IMR-90 (cell line): ENCODE data around the gene NNAT. TPM values are rescaled to one million over a fixed set of nuclear protein-coding genes. Genes with fewer than 3 reads are reported as not detected.

Experiments used
- ATAC-seq: fragments of 200-7000 bp; cut with Tn5 transposase; 2 replicates; pipeline ENCODE4 v1.9.1; 2020; ENCODE audit warnings: low read depth, mild to moderate bottlenecking, moderate library complexity
- BruUV-seq: library from RNA; stranded (reverse); fragments of 400-500 nt; replicated peaks from 2 replicates; lab custom pipeline; 2021; lab: Mats Ljungman, UMichigan
- CTCF ChIA-PET: fragments of 300-600 bp; formaldehyde crosslinking; extraction: SDS; loops from one replicate; lab custom pipeline; 2021; ENCODE audit warnings: antibody characterized with exemption; lab: Yijun Ruan, JAX
- POLR2A ChIA-PET: fragments of 300-600 bp; sonication (Branson Sonifier 250); formaldehyde crosslinking; loops from one replicate; lab custom pipeline; 2022; ENCODE audit warnings: antibody characterized with exemption; ENCODE audit not compliant: unreplicated experiment; lab: Charles Lee
- DNase-seq: peaks from one replicate; pipeline ENCODE4 v3.0.0; 2013
- H2AFZ ChIP-seq: replicated peaks from 2 replicates; pipeline ENCODE3; 2013; ENCODE audit warnings: low read length, mild to moderate bottlenecking; ENCODE audit not compliant: poor library complexity
- H2AK5ac ChIP-seq: 2 replicates; pipeline ENCODE4 v1.6.1; 2013; ENCODE audit warnings: low read depth, low read length, inconsistent platforms
- H2AK9ac ChIP-seq: replicated peaks from 2 replicates; pipeline ENCODE3; 2013; ENCODE audit warnings: mild to moderate bottlenecking, low read depth, low read length, moderate library complexity; ENCODE audit not compliant: poor library complexity
- H2BK120ac ChIP-seq: 2 replicates; pipeline ENCODE4 v1.6.1; 2013; ENCODE audit warnings: low read depth, low read length, inconsistent platforms
- H2BK15ac ChIP-seq: 3 replicates; pipeline ENCODE4 v1.6.1; 2013; ENCODE audit warnings: low read depth, low read length, inconsistent platforms
- H2BK20ac ChIP-seq: 2 replicates; pipeline ENCODE4 v1.6.1; 2013; ENCODE audit warnings: low read depth, mild to moderate bottlenecking, inconsistent platforms, low read length, moderate library complexity
- H2BK5ac ChIP-seq: 2 replicates; pipeline ENCODE4 v1.6.1; 2013; ENCODE audit warnings: mild to moderate bottlenecking, low read depth, low read length, inconsistent platforms; ENCODE audit not compliant: poor library complexity, severe bottlenecking
- H3K14ac ChIP-seq: replicated peaks from 2 replicates; pipeline ENCODE4 v1.6.1; 2013; ENCODE audit warnings: low read depth, low read length, inconsistent platforms
- H3K18ac ChIP-seq: 2 replicates; pipeline ENCODE4 v1.6.1; 2013; ENCODE audit warnings: low read depth, low read length, control low read depth
- H3K23ac ChIP-seq: 2 replicates; pipeline ENCODE4 v1.6.1; 2013; ENCODE audit warnings: low read depth, low read length, inconsistent platforms
- H3K27ac ChIP-seq: 2 replicates; pipeline ENCODE4 v1.5.1; 2013; ENCODE audit warnings: mild to moderate bottlenecking, control low read depth, low read length; ENCODE audit not compliant: insufficient read depth
- H3K27me3 ChIP-seq: 2 replicates; pipeline ENCODE4 v1.6.1; 2013; ENCODE audit warnings: low read length; ENCODE audit not compliant: control insufficient read depth, insufficient read depth
- H3K36me3 ChIP-seq: 2 replicates; pipeline ENCODE4 v1.6.1; 2013; ENCODE audit warnings: low read length, mixed read lengths; ENCODE audit not compliant: control insufficient read depth, insufficient read depth
- H3K4ac ChIP-seq: 2 replicates; pipeline ENCODE4 v1.6.1; 2013; ENCODE audit warnings: low read depth, low read length, inconsistent platforms
- H3K4me1 ChIP-seq: 2 replicates; pipeline ENCODE4 v1.6.1; 2013; ENCODE audit warnings: low read length, mixed read lengths; ENCODE audit not compliant: control insufficient read depth, insufficient read depth
- H3K4me2 ChIP-seq: 2 replicates; pipeline ENCODE4 v1.6.1; 2013; ENCODE audit warnings: low read depth, mild to moderate bottlenecking, control low read depth, low read length, moderate library complexity
- H3K4me3 ChIP-seq: 2 replicates; pipeline ENCODE4 v1.5.1; 2013; ENCODE audit warnings: low read depth, mild to moderate bottlenecking, control low read depth, low read length, moderate library complexity; ENCODE audit not compliant: insufficient read depth
- H3K56ac ChIP-seq: 2 replicates; pipeline ENCODE4 v1.6.1; 2013; ENCODE audit warnings: low read length, inconsistent platforms; ENCODE audit not compliant: insufficient read depth; ENCODE audit errors: extremely low read depth
- H3K79me1 ChIP-seq, 2 experiments: 2 replicates each; pipeline ENCODE4 v1.6.1; 2013; ENCODE audit warnings: low read length in 2 of 2, inconsistent platforms in 1 of 2, low read depth in 1 of 2
- H3K9ac ChIP-seq: 2 replicates; pipeline ENCODE4 v1.6.1; 2013; ENCODE audit warnings: low read depth, low read length, control low read depth
- H3K9me1 ChIP-seq: 2 replicates; pipeline ENCODE4 v1.6.1; 2013; ENCODE audit warnings: low read length, inconsistent platforms; ENCODE audit not compliant: insufficient read depth
- H3K9me3 ChIP-seq: 2 replicates; pipeline ENCODE4 v1.6.1; 2013; ENCODE audit warnings: low read length; ENCODE audit not compliant: control insufficient read depth, insufficient read depth
- H4K20me1 ChIP-seq: 2 replicates; pipeline ENCODE4 v1.6.1; 2013; ENCODE audit warnings: low read length, inconsistent platforms; ENCODE audit not compliant: insufficient read depth
- H4K5ac ChIP-seq: 2 replicates; pipeline ENCODE4 v1.6.1; 2013; ENCODE audit warnings: mild to moderate bottlenecking, low read depth, low read length, control low read depth
- H4K8ac ChIP-seq, 2 experiments: 2 replicates each; pipeline ENCODE4 v1.6.1; 2013; ENCODE audit warnings: low read depth in 2 of 2, low read length in 2 of 2, control low read depth in 1 of 2, inconsistent platforms in 1 of 2
- H4K91ac ChIP-seq: 2 replicates; pipeline ENCODE4 v1.6.1; 2013; ENCODE audit warnings: low read depth, low read length, inconsistent platforms; ENCODE audit not compliant: insufficient read depth
- ELK1 ChIP-seq: fragments of 150-350 bp; IDR thresholded peaks from 2 replicates; pipeline ENCODE4 v1.6.1; 2016; ENCODE audit warnings: low read depth, mild to moderate bottlenecking, low read length, moderate library complexity, borderline replicate concordance
- FOS ChIP-seq: fragments of 150-350 bp; IDR thresholded peaks from 2 replicates; pipeline ENCODE4 v1.6.1; 2016; ENCODE audit warnings: low read depth, low read length
- NFE2L2 ChIP-seq: fragments of 150-350 bp; IDR thresholded peaks from 2 replicates; pipeline ENCODE4 v1.6.1; 2016; ENCODE audit warnings: low read depth, mild to moderate bottlenecking, low read length
- RAD21 ChIP-seq: IDR thresholded peaks from 2 replicates; pipeline ENCODE4 v1.6.1; 2012; ENCODE audit warnings: low read length, improper control_type of control experiment
- USF2 ChIP-seq: fragments of 150-350 bp; IDR thresholded peaks from 2 replicates; pipeline ENCODE4 v1.6.1; 2017; ENCODE audit warnings: mild to moderate bottlenecking, antibody characterized with exemption, low read length, low read depth
- WGBS, 2 experiments: methylation state at CpG; one replicate each; pipeline versions ENCODE4 v1.1.5 to v1.1.7; 2013; ENCODE audit warnings: missing lambda C conversion rate in 2 of 2; ENCODE audit not compliant: insufficient read length in 1 of 2; ENCODE audit errors: extremely low coverage in 2 of 2; 5-methylcytosine and 5-hydroxymethylcytosine counted together
- dilution Hi-C: fragments of 300-500 bp; cut with HindIII; formaldehyde crosslinking; loops from one replicate; pipeline ENCODE4 v1.14.3; 2018; ENCODE audit warnings: low sequenced_read_pairs; ENCODE audit not compliant: unreplicated experiment
- in situ Hi-C: fragments of 300-500 bp; cut with MboI; formaldehyde crosslinking; loops from 3 replicates; pipeline ENCODE4 v1.14.3; 2019; ENCODE audit warnings: low sequenced_read_pairs, inconsistent platforms, mixed read lengths
- intact Hi-C: fragments of 100-400 bp; cut with micrococcal nuclease; formaldehyde crosslinking; loops from 2 replicates; pipeline ENCODE4 v1.10.0; 2022
- polyA plus RNA-seq, 3 experiments: library from polyadenylated mRNA; depleted of rRNA; stranded (reverse); fragments of >200 nt; gene quantifications; 2 replicates each; pipeline ENCODE4 v1.2.3, GENCODE V29; 2012; ENCODE audit warnings: low replicate concordance in 1 of 3
- total RNA-seq: library from RNA; depleted of rRNA; stranded (reverse); fragments of >200 nt; gene quantifications from 2 replicates; pipeline ENCODE4 v1.2.3, GENCODE V29; 2012

Gene NNAT
- total and polyA plus RNA-seq, 2 of the 4 experiments (the other 2 are of a cell fraction): 2.0 to 6.5 TPM

- Histone ChIP-seq H3K9me3 (no peaks in the 10 kb centered on the region), H4K91ac (no peak overlapping the region), H3K27ac (no peak overlapping the region), H2BK5ac (no peak overlapping the region), H3K27me3 (no peaks in the 10 kb centered on the region; the same call in 1 of the 2 replicates), H3K4ac (no peak overlapping the region), H2AFZ (no peak overlapping the region), H2BK20ac (no peak overlapping the region), H2BK120ac (no peak overlapping the region), H3K36me3 (no peaks in the 10 kb centered on the region; the same call in none of the 2 replicates), H3K79me1 (no peaks in the 10 kb centered on the region; a peak in 1 of 4 replicates), H4K20me1 (0 out of 2 replicates have a peak, but pooled peaks cover 4% of the 10 kb centered on the region), H3K4me3 (no peak overlapping the region), H4K5ac (no peak overlapping the region), H3K4me1 (peaks cover 2% of the 10 kb centered on the region; the same call in 1 of the 2 replicates), H4K8ac (no peak overlapping the region), H2BK15ac (no peak overlapping the region), H2AK5ac (no peak overlapping the region), H3K4me2 (no peak overlapping the region), H3K9me1 (peaks cover 4% of the 10 kb centered on the region; the same call in 1 of the 2 replicates), H3K56ac (no peak overlapping the region), H3K9ac (no peak overlapping the region), H3K23ac (no peak overlapping the region), H2AK9ac (no peak overlapping the region), H3K14ac (no peak overlapping the region), H3K18ac (no peak overlapping the region)
- WGBS, 2 experiments: 79% methylated on average over 3 of the region's 5 CpGs; no CpG with 5 or more reads in 1 of the 2 experiments
- ATAC-seq: no peak
- no TSS peak for BruUV-seq
- intact Hi-C loops: no loop called here
- TF ChIP-seq USF2 (no peak), NFE2L2 (no peak), RAD21 (no peak), FOS (no peak), ELK1 (no peak)
- ChIA-PET POLR2A (no interaction called here), CTCF (interaction anchor here (0.7 kb wide), 1 partner anchor 896 kb away, joined by 3 read pairs; no protein-coding TSS in a partner anchor)
- in situ Hi-C loops: no loop called here
- DNase-seq: no peak
- dilution Hi-C loops: no loop called here
Observed at GRCh38 chr20:37494796-37495195, 26.3 kb upstream of the NNAT start.
